Astrocyte of the spinal cord (primary cell): ENCODE measurements around the gene IFT20.

Experiments used
- DNase-seq: peaks from one replicate; pipeline ENCODE4 v3.0.0; 2011; ENCODE audit warnings: low read depth, low spot score
- H3K4me3 ChIP-seq: 2 replicates; pipeline ENCODE4 v1.5.1; 2011; ENCODE audit warnings: low read depth, mild to moderate bottlenecking, low read length, moderate library complexity
- CTCF ChIP-seq: IDR thresholded peaks from 2 replicates; pipeline ENCODE4 v1.5.1; 2012; ENCODE audit warnings: low read depth, mild to moderate bottlenecking, low read length, inconsistent platforms
- in situ Hi-C: cut with HindIII; loops from 2 replicates; pipeline ENCODE4 v1.10.0; 2017; ENCODE audit warnings: low sequenced_read_pairs

The IFT20 gene

GRCh38 chr17:28335959-28336871 is 943 bp upstream of the IFT20 start:
- H3K4me3 ChIP-seq: peak overlapping the region; percentile 90
- in situ Hi-C loops: no loop called here
- TF ChIP-seq CTCF: no peak
- DNase-seq: peak; percentile 91

GRCh38 chr17:28334666-28335200 is 539 bp downstream of the IFT20 start:
- TF ChIP-seq CTCF: no peak
- in situ Hi-C loops: no loop called here
- DNase-seq: no peak
- peak overlapping the region; percentile 70 for H3K4me3 ChIP-seq

GRCh38 chr17:28334171-28334570 is 1.1 kb downstream of the IFT20 start:
- DNase-seq: no peak
- in situ Hi-C loops: no loop called here

GRCh38 chr17:28333083-28333746 is 2.1 kb downstream of the IFT20 start:
- TF ChIP-seq CTCF: no peak
- no peak for DNase-seq
- H3K4me3 ChIP-seq: no peak overlapping the region
- in situ Hi-C loops: no loop called here

More at GRCh38 chr17:28334171-28334570, 1.1 kb downstream of the IFT20 start:
- TF ChIP-seq CTCF: no peak
- H3K4me3 ChIP-seq: peak overlapping the region; percentile 70

- no peak for DNase-seq
- in situ Hi-C loops: no loop called here
- TF ChIP-seq CTCF: no peak
- no peak overlapping the region for H3K4me3 ChIP-seq
Observed at GRCh38 chr17:28331891-28332420, 3.3 kb downstream of the IFT20 start.

- in situ Hi-C loops: no loop called here
- no peak for DNase-seq
- TF ChIP-seq CTCF: no peak
- no peak overlapping the region for H3K4me3 ChIP-seq
Observed at GRCh38 chr17:28330671-28331070, 4.6 kb downstream of the IFT20 start.
